DND-41 (cell line): ENCODE measurements around the gene PTPN6.

ENCODE experiments used
- ATAC-seq: fragments of 200-7000 bp; cut with Tn5 transposase; 3 replicates; pipeline ENCODE4 v1.9.1; 2021; ENCODE audit warnings: low read depth; ENCODE audit not compliant: insufficient read depth
- DNase-seq: peaks from one replicate; pipeline ENCODE4 v3.0.0-alpha.2; 2020
- H2AFZ ChIP-seq: 2 replicates; pipeline ENCODE4 v1.6.0; 2012; ENCODE audit warnings: low read depth, low read length
- H3K27ac ChIP-seq: 2 replicates; pipeline ENCODE4 v1.5.1; 2012; ENCODE audit warnings: low read length, inconsistent platforms
- H3K27me3 ChIP-seq: fragments of 200-600 bp; sonication (generic); 2 replicates; pipeline ENCODE4 v1.6.0; 2012; ENCODE audit warnings: low read length, mild to moderate bottlenecking, inconsistent platforms; ENCODE audit not compliant: insufficient read depth, poor library complexity
- H3K36me3 ChIP-seq: 2 replicates; pipeline ENCODE4 v1.5.1; 2012; ENCODE audit warnings: low read length, inconsistent platforms; ENCODE audit not compliant: insufficient read depth
- H3K4me1 ChIP-seq: 2 replicates; pipeline ENCODE4 v1.5.1; 2012; ENCODE audit warnings: mild to moderate bottlenecking, low read length; ENCODE audit not compliant: insufficient read depth
- H3K4me2 ChIP-seq: 2 replicates; pipeline ENCODE4 v1.6.0; 2012; ENCODE audit warnings: mild to moderate bottlenecking, moderate library complexity, low read length, inconsistent platforms; ENCODE audit not compliant: insufficient read depth
- H3K4me3 ChIP-seq, 2 experiments: fragments of 200-600 bp in 1 of 2; shearing (Covaris generic) in 1 of 2; 2 replicates each; pipeline ENCODE4 v1.5.1; 2012 to 2016; ENCODE audit warnings: inconsistent platforms in 2 of 2, low read length in 2 of 2, mild to moderate bottlenecking in 2 of 2, low read depth in 1 of 2, moderate library complexity in 1 of 2
- H3K79me2 ChIP-seq: 2 replicates; pipeline ENCODE4 v1.6.0; 2012; ENCODE audit warnings: low read length, inconsistent platforms; ENCODE audit not compliant: insufficient read depth
- H3K9ac ChIP-seq: 2 replicates; pipeline ENCODE4 v1.6.0; 2012; ENCODE audit warnings: low read depth, mild to moderate bottlenecking, inconsistent platforms, low read length, moderate library complexity
- H3K9me3 ChIP-seq: 2 replicates; pipeline ENCODE4 v1.5.1; 2012; ENCODE audit warnings: low read length, moderate library complexity, mild to moderate bottlenecking, inconsistent platforms; ENCODE audit not compliant: insufficient read depth, severe bottlenecking
- H4K20me1 ChIP-seq: 2 replicates; pipeline ENCODE4 v1.6.0; 2012; ENCODE audit warnings: low read length; ENCODE audit not compliant: insufficient read depth
- EZH2 ChIP-seq: IDR thresholded peaks from 3 replicates; pipeline ENCODE4 v1.6.1; 2012; ENCODE audit warnings: borderline replicate concordance, low read depth, mild to moderate bottlenecking, moderate library complexity, low read length, inconsistent platforms; ENCODE audit not compliant: severe bottlenecking
- TF ChIP-seq, protein P1 (sequence below): IDR thresholded peaks from 2 replicates; pipeline ENCODE4 v1.5.1; 2012; ENCODE audit warnings: borderline replicate concordance, low read length, moderate library complexity, mild to moderate bottlenecking; ENCODE audit not compliant: poor library complexity, severe bottlenecking; ENCODE audit errors: extremely low read depth

Gene PTPN6

DNA sequence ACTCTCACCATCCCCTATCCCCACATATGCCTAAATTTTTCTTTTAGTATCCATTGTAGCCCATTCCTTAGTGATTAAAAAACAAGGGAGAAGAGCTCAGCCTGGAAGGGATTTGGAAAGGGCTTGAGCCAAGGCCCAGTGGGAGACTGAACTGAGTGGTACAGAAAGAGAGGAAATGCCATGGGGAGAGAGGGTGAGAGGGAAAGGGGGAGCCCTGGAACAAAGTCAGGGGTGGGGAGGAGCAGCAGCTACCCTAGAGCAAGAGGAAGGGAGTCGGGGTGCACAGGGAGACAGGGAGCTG, 26.0 kb upstream of the PTPN6 start:
- H3K79me2 ChIP-seq, result peaks cover 31% of the 10 kb centered on the region
- H3K27ac ChIP-seq, result no peak overlapping the region
- H3K27me3 ChIP-seq, result no peaks in the 10 kb centered on the region
- TF ChIP-seq EZH2, result no peak
- TF ChIP-seq, protein P1, sequence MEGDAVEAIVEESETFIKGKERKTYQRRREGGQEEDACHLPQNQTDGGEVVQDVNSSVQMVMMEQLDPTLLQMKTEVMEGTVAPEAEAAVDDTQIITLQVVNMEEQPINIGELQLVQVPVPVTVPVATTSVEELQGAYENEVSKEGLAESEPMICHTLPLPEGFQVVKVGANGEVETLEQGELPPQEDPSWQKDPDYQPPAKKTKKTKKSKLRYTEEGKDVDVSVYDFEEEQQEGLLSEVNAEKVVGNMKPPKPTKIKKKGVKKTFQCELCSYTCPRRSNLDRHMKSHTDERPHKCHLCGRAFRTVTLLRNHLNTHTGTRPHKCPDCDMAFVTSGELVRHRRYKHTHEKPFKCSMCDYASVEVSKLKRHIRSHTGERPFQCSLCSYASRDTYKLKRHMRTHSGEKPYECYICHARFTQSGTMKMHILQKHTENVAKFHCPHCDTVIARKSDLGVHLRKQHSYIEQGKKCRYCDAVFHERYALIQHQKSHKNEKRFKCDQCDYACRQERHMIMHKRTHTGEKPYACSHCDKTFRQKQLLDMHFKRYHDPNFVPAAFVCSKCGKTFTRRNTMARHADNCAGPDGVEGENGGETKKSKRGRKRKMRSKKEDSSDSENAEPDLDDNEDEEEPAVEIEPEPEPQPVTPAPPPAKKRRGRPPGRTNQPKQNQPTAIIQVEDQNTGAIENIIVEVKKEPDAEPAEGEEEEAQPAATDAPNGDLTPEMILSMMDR, result no peak
- ATAC-seq (no peak), DNase-seq (no peak)
- no peak overlapping the region for H3K4me3 ChIP-seq
- H3K4me1 ChIP-seq, result peaks cover 55% of the 10 kb centered on the region
- peak overlapping the region; percentile 49; the same call in 1 of the 2 replicates for H3K9ac ChIP-seq
- peaks cover 10% of the 10 kb centered on the region; the same call in 1 of the 2 replicates for H4K20me1 ChIP-seq
- peaks cover 33% of the 10 kb centered on the region for H3K36me3 ChIP-seq
- H3K9me3 ChIP-seq, result no peaks in the 10 kb centered on the region
- no peak overlapping the region; the same call in 1 of the 2 replicates for H3K4me2 ChIP-seq
- H2AFZ ChIP-seq, result no peak overlapping the region

DNA sequence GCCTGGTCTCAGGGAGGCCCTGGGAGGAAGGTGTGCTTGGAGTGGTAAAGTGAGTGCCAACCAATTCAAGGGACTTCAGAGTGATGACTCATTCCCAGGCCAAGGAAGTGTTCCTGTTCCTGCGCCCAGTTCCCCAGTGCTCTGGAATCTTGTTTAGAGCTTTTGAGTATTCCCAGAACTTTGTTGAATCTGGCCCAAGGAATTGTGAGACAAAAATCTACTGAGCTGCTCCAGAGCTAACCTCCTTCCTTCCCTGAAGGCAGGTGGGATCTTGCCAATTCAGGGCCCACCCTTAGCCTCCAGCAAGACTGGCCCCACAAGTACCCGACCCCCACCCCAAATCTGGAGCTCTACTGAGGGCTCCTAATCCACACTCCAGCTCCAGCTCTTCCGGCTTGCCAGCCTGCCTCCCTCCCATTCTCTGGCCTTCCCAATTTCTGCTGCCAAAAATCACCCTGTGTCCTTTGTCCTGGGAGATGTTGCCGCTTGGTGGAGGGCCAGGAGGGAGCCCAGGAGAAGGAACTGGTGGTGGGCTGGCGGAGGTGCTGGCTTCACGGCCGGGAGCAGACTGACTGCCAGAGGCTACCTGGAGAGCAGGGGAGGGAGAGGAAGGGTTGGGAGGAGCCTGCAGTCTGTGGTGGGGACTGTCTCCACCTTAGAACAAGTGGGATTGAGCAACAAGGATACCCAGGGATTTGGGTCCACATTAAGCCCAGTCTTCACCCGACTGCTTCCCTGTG, 25.4 kb upstream of the PTPN6 start:
- Histone ChIP-seq H3K4me1 (peaks cover 58% of the 10 kb centered on the region), H3K4me2 (no peak overlapping the region; the same call in 1 of the 2 replicates), H3K9me3 (no peaks in the 10 kb centered on the region), H3K27me3 (no peaks in the 10 kb centered on the region), H3K4me3 (no peak overlapping the region), H2AFZ (no peak overlapping the region), H4K20me1 (peaks cover 10% of the 10 kb centered on the region; the same call in 1 of the 2 replicates), H3K79me2 (peaks cover 34% of the 10 kb centered on the region), H3K9ac (peak overlapping the region; percentile 49; the same call in 1 of the 2 replicates), H3K27ac (0 out of 2 replicates have a peak overlapping the region, but pooled peaks have one; percentile 25), H3K36me3 (peaks cover 32% of the 10 kb centered on the region)
- ATAC-seq (no peak), DNase-seq (no peak)
- TF ChIP-seq EZH2, result no peak
- TF ChIP-seq, protein P1, result no peak

DNA sequence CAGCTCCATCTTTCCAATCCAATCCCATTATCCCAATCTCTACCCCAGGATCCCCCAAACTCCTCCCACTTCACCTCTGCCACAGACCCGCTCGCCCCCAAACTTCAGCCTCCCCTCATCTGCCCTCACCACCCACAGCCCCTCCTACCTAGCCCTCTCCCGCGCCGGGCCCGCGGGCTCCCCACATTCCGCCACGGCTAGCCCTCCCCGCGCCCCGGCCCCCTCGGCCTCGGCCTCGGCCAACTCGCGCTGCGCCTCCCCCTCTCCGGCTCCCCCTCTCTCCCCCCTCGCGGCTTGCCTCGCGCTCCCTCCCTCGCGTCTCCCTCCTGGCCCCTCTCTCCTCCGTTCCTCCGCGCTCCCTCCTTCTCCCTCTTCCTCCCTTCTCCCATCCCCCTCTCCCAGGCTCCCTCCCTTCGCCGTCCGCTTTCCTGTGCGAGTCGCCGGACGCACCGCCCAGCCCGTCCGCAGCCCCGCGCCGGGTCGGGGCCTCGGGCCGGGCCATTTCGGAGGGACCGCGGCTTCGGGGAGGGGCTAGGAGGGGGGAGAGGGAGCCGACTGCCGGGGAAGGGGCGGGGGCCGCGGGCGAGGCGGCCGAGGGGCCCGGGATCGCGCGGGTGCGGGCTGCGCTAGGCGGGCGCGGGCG, 23.7 kb upstream of the PTPN6 start, which contains the start of gene ATN1:
ATN1 (plus strand) TSS at position 581 of the 643 bp plus-strand sequence. CDS start 6,043 bp downstream, outside the sequence.
- no peak for TF ChIP-seq EZH2
- TF ChIP-seq, protein P1, result no peak
- Histone ChIP-seq H3K27ac (peak within 1 kb of the TSS; percentile 88), H3K36me3 (peaks cover 17% of the 10 kb centered on the region), H3K4me2 (peak within 1 kb of the TSS; percentile 90), H3K9ac (peak within 1 kb of the TSS; percentile 77), H3K79me2 (peaks cover 45% of the 10 kb centered on the region), H4K20me1 (peaks cover 12% of the 10 kb centered on the region; the same call in 1 of the 2 replicates), H3K4me1 (peaks cover 63% of the 10 kb centered on the region), H3K27me3 (no peaks in the 10 kb centered on the region), H3K9me3 (no peaks in the 10 kb centered on the region), H2AFZ (peak within 1 kb of the TSS; percentile 97), H3K4me3 (peak within 1 kb of the TSS; percentile 75 to 83)
- peak; percentile 76 for DNase-seq
- ATAC-seq, result peak; percentile 63
